PC-3 (cell line): ENCODE results near the gene STUB1. TPM values are rescaled to one million over a fixed set of nuclear protein-coding genes. Genes with fewer than 3 reads are reported as not detected.

ENCODE experiments used
- ATAC-seq: fragments of 200-7000 bp; cut with Tn5 transposase; 2 replicates; pipeline ENCODE4 v1.9.1; 2020; ENCODE audit warnings: mild to moderate bottlenecking, moderate library complexity
- BruUV-seq: library from RNA; stranded (reverse); fragments of 400-500 nt; replicated peaks from 2 replicates; lab custom pipeline; 2021; lab: Mats Ljungman, UMichigan
- CTCF ChIA-PET: fragments of 300-600 bp; sonication (Branson Sonifier 250); formaldehyde crosslinking; loops from one replicate; lab custom pipeline; 2022; ENCODE audit warnings: antibody characterized with exemption; lab: Charles Lee
- POLR2A ChIA-PET: fragments of 300-600 bp; sonication (Branson Sonifier 250); formaldehyde crosslinking; loops from one replicate; lab custom pipeline; 2022; ENCODE audit warnings: antibody characterized with exemption; ENCODE audit not compliant: unreplicated experiment; lab: Charles Lee
- DNase-seq: peaks from one replicate; pipeline ENCODE4 v3.0.0-alpha.2; 2015
- H2AFZ ChIP-seq: fragments of 300-600 bp; sonication (generic); 2 replicates; pipeline ENCODE4 v1.6.0; 2016; ENCODE audit warnings: antibody characterized with exemption, low read length
- H3F3A ChIP-seq: fragments of 300-600 bp; sonication (generic); one replicate; pipeline ENCODE4 v1.6.0; 2017; ENCODE audit warnings: antibody characterized with exemption, low read length, control low read depth, mild to moderate bottlenecking; ENCODE audit not compliant: unreplicated experiment
- H3K27ac ChIP-seq: fragments of 300-600 bp; sonication (generic); 2 replicates; pipeline ENCODE4 v1.5.1; 2016; ENCODE audit warnings: mild to moderate bottlenecking, low read length
- H3K27me3 ChIP-seq: fragments of 300-600 bp; sonication (generic); 2 replicates; pipeline ENCODE4 v1.6.1; 2016; ENCODE audit warnings: low read length, mixed read lengths
- H3K36me3 ChIP-seq: fragments of 300-600 bp; sonication (generic); 2 replicates; pipeline ENCODE4 v1.6.1; 2016; ENCODE audit warnings: low read depth, mixed run types, low read length, mixed read lengths
- H3K4me1 ChIP-seq: fragments of 300-600 bp; sonication (generic); 2 replicates; pipeline ENCODE4 v1.5.1; 2016; ENCODE audit warnings: low read length; ENCODE audit not compliant: insufficient read depth
- H3K4me2 ChIP-seq: fragments of 300-600 bp; sonication (generic); 2 replicates; pipeline ENCODE4 v1.6.0; 2016; ENCODE audit warnings: low read length
- H3K4me3 ChIP-seq: fragments of 300-600 bp; sonication (generic); 2 replicates; pipeline ENCODE4 v1.5.1; 2016; ENCODE audit warnings: mild to moderate bottlenecking, low read length, mixed read lengths
- H3K79me2 ChIP-seq: fragments of 300-600 bp; sonication (generic); 2 replicates; pipeline ENCODE4 v1.6.1; 2017; ENCODE audit warnings: low read length, mixed read lengths
- H3K9ac ChIP-seq: fragments of 300-600 bp; sonication (generic); 2 replicates; pipeline ENCODE4 v1.6.0; 2016; ENCODE audit warnings: mild to moderate bottlenecking, low read length
- H3K9me2 ChIP-seq: fragments of 300-600 bp; sonication (generic); replicated peaks from 2 replicates; pipeline ENCODE4 v1.6.1; 2016; ENCODE audit warnings: mixed run types, low read length, mixed read lengths
- H3K9me3 ChIP-seq: fragments of 300-600 bp; sonication (generic); 2 replicates; pipeline ENCODE4 v1.6.1; 2016; ENCODE audit warnings: low read length, mixed read lengths
- H4K20me1 ChIP-seq: fragments of 300-600 bp; sonication (generic); 2 replicates; pipeline ENCODE4 v1.6.1; 2016; ENCODE audit warnings: low read length, mixed read lengths
- CTCF ChIP-seq: fragments of 300-600 bp; sonication (generic); conservative IDR thresholded peaks from 2 replicates; pipeline ENCODE4 v1.5.1; 2017; ENCODE audit warnings: antibody characterized with exemption, low read depth, mild to moderate bottlenecking, low read length
- EZH2 ChIP-seq: fragments of 300-600 bp; sonication (generic); IDR thresholded peaks from one replicate; pipeline ENCODE4 v1.6.1; 2017; ENCODE audit warnings: antibody characterized with exemption, mild to moderate bottlenecking, low read length; ENCODE audit not compliant: unreplicated experiment
- EZH2phosphoT487 ChIP-seq: fragments of 300-600 bp; sonication (generic); IDR thresholded peaks from 2 replicates; pipeline ENCODE4 v1.6.1; 2018; ENCODE audit warnings: mild to moderate bottlenecking, antibody characterized with exemption, low read length, borderline replicate concordance
- intact Hi-C: fragments of 100-400 bp; cut with micrococcal nuclease; formaldehyde crosslinking; loops from 2 replicates; pipeline ENCODE4 v1.9.0; 2023
- total RNA-seq: library from RNA; depleted of rRNA; stranded (reverse); fragments of >200 nt; gene quantifications from 2 replicates; pipeline ENCODE4 v1.2.3, GENCODE V29; 2014

Gene STUB1
- total RNA-seq, 1 experiment from 2014 or later, result 152 TPM

- BruUV-seq, result no TSS peak
- no peaks in the 10 kb centered on the region for H3K9me2 ChIP-seq
Measured at GRCh38 chr16:705431-706188, 25.4 kb downstream of the STUB1 start, which contains the start of gene FBXL16. Gene FBXL16 (minus strand): TSS chr16:705801. CDS start chr16:697405, 8,396 bp downstream.

GRCh38 chr16:706189-707061, 26.2 kb downstream of the STUB1 start:
- ChIA-PET CTCF (no interaction called here), POLR2A (no interaction called here)
- DNase-seq (no peak), ATAC-seq (no peak)
- Histone ChIP-seq H3K4me3 (peak overlapping the region; percentile 32; the same call in 1 of the 2 replicates), H3F3A (no peaks in the 10 kb centered on the region), H3K36me3 (no peaks in the 10 kb centered on the region), H3K27me3 (peaks cover 33% of the 10 kb centered on the region), H4K20me1 (no peaks in the 10 kb centered on the region), H3K9me3 (no peaks in the 10 kb centered on the region), H3K9ac (no peak overlapping the region), H3K9me2 (no peaks in the 10 kb centered on the region), H3K27ac (no peak overlapping the region), H3K4me1 (peaks cover 3% of the 10 kb centered on the region; the same call in 1 of the 2 replicates), H3K4me2 (peak overlapping the region; percentile 57), H2AFZ (no peak overlapping the region), H3K79me2 (no peaks in the 10 kb centered on the region)
- no peak for TF ChIP-seq EZH2phosphoT487
- no peak for TF ChIP-seq EZH2
- TF ChIP-seq CTCF, result no peak
- no TSS peak for BruUV-seq
- intact Hi-C loops, result no loop called here

More at GRCh38 chr16:705431-706188, 25.4 kb downstream of the STUB1 start, which contains the start of gene FBXL16:
- Histone ChIP-seq H3K27ac (no peak within 1 kb of the TSS), H3K9me3 (no peaks in the 10 kb centered on the region), H3K27me3 (peaks cover 39% of the 10 kb centered on the region), H3F3A (no peaks in the 10 kb centered on the region), H3K36me3 (no peaks in the 10 kb centered on the region), H3K4me1 (no peaks in the 10 kb centered on the region), H3K4me3 (peak within 1 kb of the TSS; percentile 55), H3K9ac (no peak within 1 kb of the TSS), H2AFZ (no peak within 1 kb of the TSS), H3K4me2 (peak within 1 kb of the TSS; percentile 72), H4K20me1 (no peaks in the 10 kb centered on the region), H3K79me2 (no peaks in the 10 kb centered on the region)
- TF ChIP-seq EZH2phosphoT487, result no peak
- TF ChIP-seq EZH2, result no peak
- TF ChIP-seq CTCF, result no peak
- ChIA-PET CTCF (no interaction called here), POLR2A (no interaction called here)
- ATAC-seq, result peak; percentile 23; the same call in 1 of the 2 replicates
- intact Hi-C loops, result no loop called here
- peak; percentile 49 for DNase-seq
